Upper lobe of left lung (tissue), 6 donors: Measurements from ENCODE around the gene SCP2. TPM values are rescaled to one million over a fixed set of nuclear protein-coding genes. Genes with fewer than 3 reads are reported as not detected.

Experiments
- ATAC-seq, 2 donors: fragments of 200-7000 bp; cut with Tn5 transposase; one replicate each; pipeline ENCODE4 v1.9.1; 2022; ENCODE audit warnings: mild to moderate bottlenecking in 2 of 2, moderate library complexity in 2 of 2; ENCODE audit not compliant: low FRiP score in 2 of 2
- DNase-seq, 2 donors: peaks; one replicate each; pipeline ENCODE4 v3.0.0-alpha.2; 2019 to 2020
- H3K27ac ChIP-seq, 4 donors: fragments of 200-600 bp; sonication (generic); one replicate each; pipeline ENCODE4 v1.5.1; 2016 to 2019
- H3K27me3 ChIP-seq, 4 donors: fragments of 200-600 bp; sonication (generic); one replicate each; pipeline ENCODE4 v1.5.1; 2017 to 2019
- H3K36me3 ChIP-seq, 4 donors: fragments of 200-600 bp; sonication (generic); one replicate each; pipeline ENCODE4 v1.5.1; 2016 to 2019
- H3K4me1 ChIP-seq, 4 donors: fragments of 200-600 bp; sonication (generic); one replicate each; pipeline ENCODE4 v1.5.1; 2018 to 2019
- H3K4me3 ChIP-seq, 4 donors: fragments of 200-600 bp; sonication (generic); one replicate each; pipeline ENCODE4 v1.5.1; 2017 to 2019; ENCODE audit warnings: mild to moderate bottlenecking in 2 of 4, moderate library complexity in 1 of 4
- H3K9me3 ChIP-seq, 4 donors: fragments of 200-600 bp; sonication (generic); one replicate each; pipeline ENCODE4 v1.5.1; 2018 to 2019
- CTCF ChIP-seq, 6 experiments: fragments of 450-650 bp in 4 of 6; fragments of 200-600 bp in 2 of 6; sonication (generic) in 2 of 6; IDR thresholded peaks; one replicate each; pipeline ENCODE4 v1.5.1; 2016 to 2019; ENCODE audit warnings: antibody characterized with exemption in 6 of 6
- EP300 ChIP-seq, 4 donors: sonication (generic); formaldehyde crosslinking; IDR thresholded peaks; one replicate each; pipeline ENCODE4 v1.5.1; 2017; ENCODE audit warnings: antibody characterized with exemption in 4 of 4, control low read depth in 2 of 4
- POLR2A ChIP-seq, 4 donors: fragments of 450-650 bp; IDR thresholded peaks; one replicate each; pipeline ENCODE4 v1.5.1; 2016 to 2017; ENCODE audit warnings: antibody characterized with exemption in 4 of 4, mild to moderate bottlenecking in 2 of 4
- POLR2AphosphoS5 ChIP-seq, 2 donors: sonication (generic); formaldehyde crosslinking; IDR thresholded peaks; one replicate each; pipeline ENCODE4 v1.5.1; 2017; ENCODE audit warnings: antibody characterized with exemption in 2 of 2
- WGBS, 2 donors: methylation state at CpG; one replicate each; pipeline ENCODE4 v1.1.5; 2017 to 2018; 5-methylcytosine and 5-hydroxymethylcytosine counted together
- total RNA-seq, 6 donors: library from RNA; depleted of rRNA in 4 of 6; stranded (reverse); fragments of >200 nt in 4 of 6; gene quantifications; one replicate each; pipeline versions ENCODE4 v1.1.0 to v1.2.1, GENCODE V29; 2016 to 2021
- donor health status: DM: no; HTN: no; CAD: no; lungs with moderate emphysema.
- donor health status: DM: no; HTN: yes; CAD: no; lungs with severe emphysema.

Gene SCP2
- 100 to 1,000 TPM in 4 of 6 donors, 10 to 100 TPM in 2; 52.4 to 173 (median 131) TPM for total RNA-seq

GRCh38 chr1:52927212-52928014 lies at the start of gene SCP2:
TSS of gene SCP2 (plus strand) at chr1:52927276. CDS start at chr1:52927397, 121 bp downstream.
- no peaks in the 10 kb centered on the region for H3K9me3 ChIP-seq
- ATAC-seq (peak; percentile 92 to 97), DNase-seq (peak; percentile 76 to 96)
- peak within 1 kb of the TSS; percentile 63 to 82 (median 78) for H3K27ac ChIP-seq
- TF ChIP-seq EP300 (IDR thresholded peaks at IDR 0.05) (no peak), POLR2AphosphoS5 (IDR thresholded peaks at IDR 0.05) (peak; percentile 47 to 73), POLR2A (IDR thresholded peaks at IDR 0.05) (peak in 3 of 4 donors; percentile 24 to 81 (median 33)), CTCF (IDR thresholded peaks at IDR 0.05) (no peak)
- H3K4me1 ChIP-seq, result peaks cover 19 to 30% (median 22%) of the 10 kb centered on the region in 4 donors
- H3K27me3 ChIP-seq, result no peaks in the 10 kb centered on the region
- H3K36me3 ChIP-seq, result no peaks in the 10 kb centered on the region
- peak within 1 kb of the TSS; percentile 26 to 77 (median 66) for H3K4me3 ChIP-seq
- 0 to 3% methylated on average over 30 to 35 of the region's 65 CpGs for WGBS, 2 donors

GRCh38 chr1:52877554-52877953 lies 49.5 kb upstream of the SCP2 start:
- H3K27me3 ChIP-seq, result no peaks in the 10 kb centered on the region
- no peaks in the 10 kb centered on the region for H3K36me3 ChIP-seq
- no peak for TF ChIP-seq POLR2A (IDR thresholded peaks at IDR 0.05)
- TF ChIP-seq CTCF (IDR thresholded peaks at IDR 0.05), result no peak
- TF ChIP-seq POLR2AphosphoS5 (IDR thresholded peaks at IDR 0.05), result no peak
- TF ChIP-seq EP300 (IDR thresholded peaks at IDR 0.05), result no peak
- WGBS, 2 donors, result 94 to 96% methylated on average over 3 of the region's 3 CpGs
- no peak overlapping the region for H3K4me3 ChIP-seq
- ATAC-seq (no peak), DNase-seq (no peak)
- H3K27ac ChIP-seq, result no peak overlapping the region
- no peaks in the 10 kb centered on the region for H3K4me1 ChIP-seq
- H3K9me3 ChIP-seq, result no peaks in the 10 kb centered on the region

GRCh38 chr1:52880206-52880605 lies 46.9 kb upstream of the SCP2 start:
- Histone ChIP-seq H3K27me3 (no peaks in the 10 kb centered on the region), H3K4me1 (no peaks in the 10 kb centered on the region), H3K27ac (no peak overlapping the region), H3K9me3 (no peaks in the 10 kb centered on the region), H3K36me3 (no peaks in the 10 kb centered on the region), H3K4me3 (no peak overlapping the region)
- TF ChIP-seq POLR2AphosphoS5 (IDR thresholded peaks at IDR 0.05), result no peak
- no peak for TF ChIP-seq CTCF (IDR thresholded peaks at IDR 0.05)
- no peak for TF ChIP-seq POLR2A (IDR thresholded peaks at IDR 0.05)
- TF ChIP-seq EP300 (IDR thresholded peaks at IDR 0.05), result no peak
- ATAC-seq (no peak), DNase-seq (no peak)
- 92 to 93% methylated on average over 2 of the region's 2 CpGs for WGBS, 2 donors

GRCh38 chr1:52887483-52887882 lies 39.6 kb upstream of the SCP2 start:
- Histone ChIP-seq H3K27ac (no peak overlapping the region), H3K27me3 (no peaks in the 10 kb centered on the region), H3K9me3 (no peaks in the 10 kb centered on the region), H3K4me1 (no peaks in the 10 kb centered on the region), H3K36me3 (no peaks in the 10 kb centered on the region), H3K4me3 (no peak overlapping the region)
- ATAC-seq, result no peak
- TF ChIP-seq EP300 (IDR thresholded peaks at IDR 0.05), result no peak
- no peak for TF ChIP-seq POLR2AphosphoS5 (IDR thresholded peaks at IDR 0.05)
- no peak for TF ChIP-seq CTCF (IDR thresholded peaks at IDR 0.05)
- TF ChIP-seq POLR2A (IDR thresholded peaks at IDR 0.05), result no peak
- WGBS, 2 donors, result 87% methylated on average over 4 of the region's 4 CpGs
- DNase-seq, result no peak
